A673 (cell line): ENCODE measurements around the gene UBE2J1. TPM values are rescaled to one million over a fixed set of nuclear protein-coding genes. Genes with fewer than 3 reads are reported as not detected.

ENCODE experiments used
- BruUV-seq: library from RNA; stranded (reverse); fragments of 400-500 nt; replicated peaks from 2 replicates; lab custom pipeline; 2021; lab: Mats Ljungman, UMichigan
- CTCF ChIA-PET: fragments of 300-600 bp; sonication (Branson Sonifier 250); formaldehyde crosslinking; loops from one replicate; lab custom pipeline; 2022; ENCODE audit warnings: antibody characterized with exemption; lab: Charles Lee
- POLR2A ChIA-PET: fragments of 300-600 bp; sonication (Branson Sonifier 250); formaldehyde crosslinking; loops from one replicate; lab custom pipeline; 2022; ENCODE audit warnings: antibody characterized with exemption; ENCODE audit not compliant: low non-redundant PET; lab: Charles Lee
- DNase-seq: peaks from one replicate; pipeline ENCODE4 v3.0.0-alpha.2; 2015; ENCODE audit warnings: low spot score
- H3K27ac ChIP-seq: fragments of 200-600 bp; sonication (generic); 2 replicates; pipeline ENCODE4 v1.5.1; 2016; ENCODE audit warnings: mixed run types, low read depth, mild to moderate bottlenecking, mixed read lengths, antibody characterized with exemption, low read length; ENCODE audit not compliant: poor library complexity, severe bottlenecking
- H3K27me3 ChIP-seq: fragments of 200-600 bp; sonication (generic); replicated peaks from 2 replicates; pipeline ENCODE4 v1.6.1; 2017; ENCODE audit warnings: mixed run types, low read depth, mild to moderate bottlenecking, mixed read lengths, antibody characterized with exemption, low read length; ENCODE audit not compliant: insufficient read depth, poor library complexity
- H3K36me3 ChIP-seq: fragments of 200-600 bp; sonication (generic); 2 replicates; pipeline ENCODE4 v1.6.1; 2016; ENCODE audit warnings: mixed run types, mild to moderate bottlenecking, mixed read lengths, antibody characterized with exemption, low read length; ENCODE audit not compliant: insufficient read depth, poor library complexity, severe bottlenecking
- H3K4me1 ChIP-seq: fragments of 200-600 bp; sonication (generic); 2 replicates; pipeline ENCODE4 v1.6.1; 2017; ENCODE audit warnings: mixed run types, mild to moderate bottlenecking, mixed read lengths, antibody characterized with exemption, low read length; ENCODE audit not compliant: insufficient read depth, poor library complexity, severe bottlenecking
- H3K4me3 ChIP-seq: fragments of 200-600 bp; sonication (generic); 2 replicates; pipeline ENCODE4 v1.5.1; 2016; ENCODE audit warnings: low read depth, mixed run types, mild to moderate bottlenecking, mixed read lengths, low read length; ENCODE audit not compliant: poor library complexity, severe bottlenecking
- H3K9me3 ChIP-seq: fragments of 200-600 bp; sonication (generic); 2 replicates; pipeline ENCODE4 v1.6.1; 2016; ENCODE audit warnings: mixed run types, low read depth, mild to moderate bottlenecking, mixed read lengths, antibody characterized with exemption, low read length; ENCODE audit not compliant: poor library complexity, severe bottlenecking
- EZH2 ChIP-seq: fragments of 200-600 bp; sonication (generic); IDR thresholded peaks from 2 replicates; pipeline ENCODE4 v1.6.1; 2017; ENCODE audit warnings: borderline replicate concordance, low read depth, mild to moderate bottlenecking, mixed read lengths, antibody characterized with exemption, low read length; ENCODE audit not compliant: poor library complexity, severe bottlenecking
- intact Hi-C: fragments of 100-400 bp; cut with micrococcal nuclease; formaldehyde crosslinking; loops from one replicate; pipeline ENCODE4 v1.10.0; 2022; ENCODE audit not compliant: unreplicated experiment
- total RNA-seq: library from RNA; stranded (reverse); gene quantifications from 2 replicates; pipeline ENCODE4 v1.2.3, GENCODE V29; 2021
- TF ChIP-seq, protein P1 (sequence below): fragments of 300-800, 200-600 bp; sonication (generic); conservative IDR thresholded peaks from 2 replicates; pipeline ENCODE4 v1.5.1; 2017; ENCODE audit warnings: low read depth, mild to moderate bottlenecking, antibody characterized with exemption, low read length, moderate library complexity, mixed read lengths

The UBE2J1 gene
- total RNA-seq, 1 experiment from 2014 or later, result 36.1 TPM

DNA sequence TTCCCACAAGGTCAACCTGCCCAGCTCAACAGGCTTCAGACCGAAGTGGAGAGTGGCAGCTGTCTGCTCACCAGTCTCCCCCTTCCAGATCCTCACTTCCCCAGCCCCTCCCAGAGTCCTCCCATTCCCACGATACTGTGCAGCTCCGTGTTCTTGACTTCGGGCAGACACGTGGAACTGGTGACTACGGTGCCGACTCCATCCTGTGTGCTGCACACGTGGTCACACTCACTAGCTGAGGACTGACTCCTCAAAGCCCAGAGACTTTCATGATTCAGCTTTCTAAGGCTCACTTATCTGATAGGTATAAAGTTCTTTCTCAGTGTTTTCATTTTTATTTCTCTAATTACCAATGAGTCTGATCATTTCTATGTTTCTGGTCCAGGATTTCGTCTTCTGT, 69.8 kb downstream of the UBE2J1 start:
- BruUV-seq, result no TSS peak
- Histone ChIP-seq H3K27ac (no peak overlapping the region), H3K4me1 (no peaks in the 10 kb centered on the region), H3K4me3 (no peak overlapping the region), H3K9me3 (no peaks in the 10 kb centered on the region), H3K36me3 (no peaks in the 10 kb centered on the region), H3K27me3 (no peaks in the 10 kb centered on the region)
- ChIA-PET POLR2A (no interaction called here), CTCF (no interaction called here)
- intact Hi-C loops, result no loop called here
- TF ChIP-seq EZH2, result no peak
- TF ChIP-seq, protein P1, sequence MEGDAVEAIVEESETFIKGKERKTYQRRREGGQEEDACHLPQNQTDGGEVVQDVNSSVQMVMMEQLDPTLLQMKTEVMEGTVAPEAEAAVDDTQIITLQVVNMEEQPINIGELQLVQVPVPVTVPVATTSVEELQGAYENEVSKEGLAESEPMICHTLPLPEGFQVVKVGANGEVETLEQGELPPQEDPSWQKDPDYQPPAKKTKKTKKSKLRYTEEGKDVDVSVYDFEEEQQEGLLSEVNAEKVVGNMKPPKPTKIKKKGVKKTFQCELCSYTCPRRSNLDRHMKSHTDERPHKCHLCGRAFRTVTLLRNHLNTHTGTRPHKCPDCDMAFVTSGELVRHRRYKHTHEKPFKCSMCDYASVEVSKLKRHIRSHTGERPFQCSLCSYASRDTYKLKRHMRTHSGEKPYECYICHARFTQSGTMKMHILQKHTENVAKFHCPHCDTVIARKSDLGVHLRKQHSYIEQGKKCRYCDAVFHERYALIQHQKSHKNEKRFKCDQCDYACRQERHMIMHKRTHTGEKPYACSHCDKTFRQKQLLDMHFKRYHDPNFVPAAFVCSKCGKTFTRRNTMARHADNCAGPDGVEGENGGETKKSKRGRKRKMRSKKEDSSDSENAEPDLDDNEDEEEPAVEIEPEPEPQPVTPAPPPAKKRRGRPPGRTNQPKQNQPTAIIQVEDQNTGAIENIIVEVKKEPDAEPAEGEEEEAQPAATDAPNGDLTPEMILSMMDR, result no peak
- DNase-seq, result no peak

GRCh38 chr6:89281779-89282246, 70.7 kb downstream of the UBE2J1 start:
- Histone ChIP-seq H3K36me3 (no peaks in the 10 kb centered on the region), H3K27me3 (no peaks in the 10 kb centered on the region), H3K27ac (no peak overlapping the region), H3K4me3 (no peak overlapping the region), H3K9me3 (no peaks in the 10 kb centered on the region), H3K4me1 (no peaks in the 10 kb centered on the region)
- intact Hi-C loops, result no loop called here
- no peak for TF ChIP-seq EZH2
- TF ChIP-seq, protein P1, result peak; percentile 79
- ChIA-PET POLR2A (no interaction called here), CTCF (interaction anchor here (0.5 to 0.6 kb wide), 3 partner anchors 23 to 255 kb away, joined by 3 to 5 read pairs (median 3); no protein-coding TSS in a partner anchor)
- no TSS peak for BruUV-seq
- DNase-seq, result peak; percentile 75

GRCh38 chr6:89278956-89279355, 73.6 kb downstream of the UBE2J1 start:
- DNase-seq, result no peak
- TF ChIP-seq, protein P1, result no peak
- TF ChIP-seq EZH2, result no peak
- ChIA-PET POLR2A (interaction anchor here (0.6 kb wide), 1 partner anchor 288 kb away, joined by 5 read pairs; no protein-coding TSS in a partner anchor), CTCF (no interaction called here)
- intact Hi-C loops, result no loop called here
- Histone ChIP-seq H3K4me3 (no peak overlapping the region), H3K36me3 (no peaks in the 10 kb centered on the region), H3K27me3 (no peaks in the 10 kb centered on the region), H3K9me3 (no peaks in the 10 kb centered on the region), H3K27ac (no peak overlapping the region), H3K4me1 (no peaks in the 10 kb centered on the region)
- BruUV-seq, result no TSS peak

Other genes starting within 250 kb of the UBE2J1 start
- 14.3 and 14.5 TPM in 2 replicates for gene SRSF12, start 234.7 kb downstream of the UBE2J1 start, total RNA-seq
- gene PM20D2, start 206.7 kb downstream of the UBE2J1 start, total RNA-seq, result 37.2 and 41.7 TPM in 2 replicates
- gene GABRR1, start 135.4 kb downstream of the UBE2J1 start, total RNA-seq, result 0.37 and 0.67 TPM in 2 replicates
- 0.67 and 0.74 TPM in 2 replicates for gene GABRR2, start 37.4 kb downstream of the UBE2J1 start, total RNA-seq
- 9.5 and 10.6 TPM in 2 replicates for gene RRAGD, start 59.6 kb upstream of the UBE2J1 start, total RNA-seq
- gene ANKRD6, start 80.4 kb upstream of the UBE2J1 start, total RNA-seq, result 25.4 and 36.4 TPM in 2 replicates